ENCODE results near the gene DTNB. TPM values are rescaled to one million over a fixed set of nuclear protein-coding genes. Genes with fewer than 3 reads are reported as not detected.

DTNB gene
- total and polyA plus RNA-seq, 2 donors (not counting 3 experiments of a cell fraction or from before 2014, with no cell fraction given), result 11.5 to 17.0 TPM

GRCh38 chr2:25367296-25367695 lies 306.1 kb downstream of the DTNB start:
- TF ChIP-seq JUN (IDR thresholded peaks at IDR 0.05; ENCODE audit: borderline replicate concordance, insufficient read depth, insufficient read length, low read depth) (no peak), POLR2A (IDR thresholded peaks at IDR 0.05; ENCODE audit: low read depth, low read length) (no peak), MYC (IDR thresholded peaks at IDR 0.05; ENCODE audit: low read depth, low read length) (no peak), MAX (IDR thresholded peaks at IDR 0.05; ENCODE audit: insufficient read depth, insufficient read length) (no peak), POLR2AphosphoS5 (IDR thresholded peaks at IDR 0.05; ENCODE audit: insufficient read depth, low read depth, low read length) (no peak), EZH2 (IDR thresholded peaks at IDR 0.05; ENCODE audit: borderline replicate concordance, low read depth, low read length, severe bottlenecking) (no peak), CTCF (IDR thresholded peaks at IDR 0.05; ENCODE audit: extremely low read depth in 1 of 2, insufficient read depth in 1 of 2, low read depth in 1 of 2, low read length in 2 of 2) (no peak), FOS (IDR thresholded peaks at IDR 0.05; ENCODE audit: borderline replicate concordance, insufficient read depth, low read length) (no peak)
- Histone ChIP-seq H3K4me3 (replicated peaks in 1 of 3; ENCODE audit: insufficient read depth in 1 of 3, low read depth in 1 of 3, low read length in 3 of 3) (no peak overlapping the region), H3K9me3 (replicated peaks; ENCODE audit: control insufficient read depth, insufficient read depth, low read length) (no peaks in the 10 kb centered on the region), H4K20me1 (replicated peaks; ENCODE audit: control insufficient read depth, extremely low read depth, insufficient read depth, low read length) (no peaks in the 10 kb centered on the region), H2AFZ (ENCODE audit: low read depth, low read length) (no peak overlapping the region), H3K9ac (replicated peaks; ENCODE audit: extremely low read depth, insufficient read depth, low read length) (no peak overlapping the region), H3K9me1 (replicated peaks; ENCODE audit: control insufficient read depth, extremely low read depth, insufficient read depth, low read length) (no peaks in the 10 kb centered on the region), H3K27me3 (ENCODE audit: control insufficient read depth in 2 of 2, insufficient read depth in 2 of 2, low read length in 2 of 2) (peaks cover 0 to 4% of the 10 kb centered on the region in 2 experiments), H3K4me2 (ENCODE audit: insufficient read depth, low read length) (no peak overlapping the region), H3K36me3 (ENCODE audit: control insufficient read depth in 2 of 2, extremely low read depth in 1 of 2, insufficient read depth in 2 of 2, low read length in 2 of 2) (no peaks in the 10 kb centered on the region), H3K27ac (ENCODE audit: insufficient read depth, low read depth, low read length) (no peak overlapping the region), H3K4me1 (ENCODE audit: control insufficient read depth, extremely low read depth, insufficient read depth, low read length) (peaks cover 2% of the 10 kb centered on the region), H3K79me2 (ENCODE audit: control insufficient read depth, insufficient read depth, low read length) (no peaks in the 10 kb centered on the region)
- intact Hi-C loops (cut with micrococcal nuclease), result no loop called here
- FAIRE-seq, result no peak
- no peak for DNase-seq (ENCODE audit: low read depth, low spot score)
- ChIA-PET CTCF (interaction anchor here (1.5 to 3.2 kb wide), 2 partner anchors 9 to 17 kb away, joined by 4 to 24 read pairs; no protein-coding TSS in a partner anchor), POLR2A (no interaction called here)
- BruUV-seq (replicated peaks), result no TSS peak
- dilution Hi-C loops (cut with MboI; ENCODE audit: extremely low pct_ligation_motif_present, low sequenced_read_pairs), result no loop called here
